GM12878 (cell line): ENCODE results near the gene RAB35. TPM values are rescaled to one million over a fixed set of nuclear protein-coding genes. Genes with fewer than 3 reads are reported as not detected.

Experiments
- ATAC-seq: fragments of 200-7000 bp; cut with Tn5 transposase; 3 replicates; pipeline ENCODE4 v1.9.1; 2020; ENCODE audit warnings: mild to moderate bottlenecking, moderate library complexity
- BruUV-seq: library from RNA; stranded (reverse); fragments of 400-500 nt; replicated peaks from 2 replicates; lab custom pipeline; 2021; lab: Mats Ljungman, UMichigan
- CTCF ChIA-PET: fragments of 300-600 bp; sonication (Branson Sonifier 250); formaldehyde crosslinking; extraction: SDS; loops from one replicate; lab custom pipeline; 2021; ENCODE audit warnings: inconsistent platforms; lab: Yijun Ruan, JAX
- POLR2A ChIA-PET: fragments of 350-600 bp; formaldehyde crosslinking; extraction: SDS; loops from one replicate; lab custom pipeline; 2021; ENCODE audit warnings: inconsistent platforms; lab: Charles Lee
- RAD21 ChIA-PET: fragments of 300-600 bp; sonication (Branson Sonifier 250); formaldehyde crosslinking; loops from one replicate; lab custom pipeline; 2023; ENCODE audit warnings: antibody characterized with exemption; ENCODE audit not compliant: unreplicated experiment; lab: Charles Lee
- SMC1A ChIA-PET: fragments of 300-600 bp; sonication (Branson Sonifier 250); formaldehyde crosslinking; loops from one replicate; lab custom pipeline; 2023; ENCODE audit not compliant: unreplicated experiment, uncharacterized antibody; lab: Charles Lee
- DNase-seq: peaks from one replicate; pipeline ENCODE4 v3.0.0-alpha.2; 2011; ENCODE audit warnings: low read depth, low spot score
- FAIRE-seq: peaks from 3 replicates; lab custom pipeline; 2011; peaks lifted over from hg19 to GRCh38; lab: Jason Lieb, UNC
- H2AFZ ChIP-seq: 2 replicates; pipeline ENCODE4 v1.6.0; 2011; ENCODE audit warnings: low read depth, low read length, control low read depth; ENCODE audit not compliant: control insufficient read depth
- H3K27ac ChIP-seq: 2 replicates; pipeline ENCODE4 v1.5.1; 2011; ENCODE audit warnings: control low read depth; ENCODE audit not compliant: control insufficient read depth, insufficient read depth
- H3K27me3 ChIP-seq, 2 experiments: replicated peaks in 1 of 2; 2 replicates each; pipeline versions ENCODE4 v1.6.0 to v1.6.1; 2011; ENCODE audit warnings: low read length in 1 of 2; ENCODE audit not compliant: control insufficient read depth in 2 of 2, insufficient read depth in 2 of 2
- H3K36me3 ChIP-seq, 2 experiments: 2 replicates each; pipeline ENCODE4 v1.5.1; 2011; ENCODE audit warnings: low read length in 1 of 2; ENCODE audit not compliant: control insufficient read depth in 2 of 2, insufficient read depth in 2 of 2
- H3K4me1 ChIP-seq: 2 replicates; pipeline ENCODE4 v1.6.1; 2011; ENCODE audit warnings: mild to moderate bottlenecking, low read length, moderate library complexity, mixed read lengths; ENCODE audit not compliant: control insufficient read depth, insufficient read depth
- H3K4me2 ChIP-seq: 2 replicates; pipeline ENCODE4 v1.6.0; 2011; ENCODE audit warnings: control low read depth; ENCODE audit not compliant: control insufficient read depth, insufficient read depth
- H3K4me3 ChIP-seq: fragments of 200-600 bp; sonication (generic); 2 replicates; pipeline ENCODE4 v1.5.1; 2016
- H3K79me2 ChIP-seq: 2 replicates; pipeline ENCODE4 v1.6.0; 2011; ENCODE audit warnings: low read length; ENCODE audit not compliant: control insufficient read depth, insufficient read depth
- H3K9ac ChIP-seq: 2 replicates; pipeline ENCODE4 v1.8.0; 2011; ENCODE audit warnings: low read length, control low read depth, mixed read lengths; ENCODE audit not compliant: control insufficient read depth, insufficient read depth
- H3K9me3 ChIP-seq: replicated peaks from 3 replicates; pipeline ENCODE4 v1.5.1; 2011; ENCODE audit warnings: mild to moderate bottlenecking, low read length; ENCODE audit not compliant: control insufficient read depth, insufficient read depth
- H4K20me1 ChIP-seq: 2 replicates; pipeline ENCODE4 v1.6.0; 2011; ENCODE audit not compliant: control insufficient read depth, insufficient read depth
- ATF7 ChIP-seq: fragments of 450-650 bp; IDR thresholded peaks from 2 replicates; pipeline ENCODE4 v1.6.1; 2016; ENCODE audit warnings: low read depth, mild to moderate bottlenecking
- IRF3 ChIP-seq: fragments of 450-650 bp; IDR thresholded peaks from 2 replicates; pipeline ENCODE4 v1.6.1; 2014; ENCODE audit warnings: mild to moderate bottlenecking
- POLR2A ChIP-seq: IDR thresholded peaks from 2 replicates; pipeline ENCODE4 v1.6.1; 2011; ENCODE audit warnings: low read depth, mild to moderate bottlenecking, low read length
- SMAD1 ChIP-seq: fragments of 450-650 bp; IDR thresholded peaks from 2 replicates; pipeline ENCODE4 v1.6.1; 2018; ENCODE audit warnings: mild to moderate bottlenecking, low read depth; ENCODE audit not compliant: partially characterized antibody
- TBL1XR1 ChIP-seq: IDR thresholded peaks from 2 replicates; pipeline ENCODE4 v1.6.1; 2012; ENCODE audit warnings: low read depth, low read length, improper control_type of control experiment
- ZNF384 ChIP-seq: IDR thresholded peaks from 2 replicates; pipeline ENCODE4 v1.6.1; 2012; ENCODE audit warnings: low read depth, mild to moderate bottlenecking, low read length, improper control_type of control experiment, borderline replicate concordance
- WGBS: methylation state at CpG from one replicate; pipeline ENCODE4 v1.1.6; 2016; ENCODE audit warnings: low lambda C conversion rate; ENCODE audit not compliant: insufficient replicate concordance, insufficient coverage; ENCODE audit errors: missing lambda C conversion rate; 5-methylcytosine and 5-hydroxymethylcytosine counted together
- in situ Hi-C: fragments of 300-500 bp; cut with MboI; formaldehyde crosslinking; loops from 9 replicates; pipeline ENCODE4 v1.14.3; 2018; ENCODE audit warnings: mixed read lengths
- intact Hi-C: fragments of 100-400 bp; cut with micrococcal nuclease; formaldehyde crosslinking; loops from one replicate; pipeline ENCODE4 v1.14.2; 2022; ENCODE audit not compliant: unreplicated experiment
- polyA plus RNA-seq, 11 experiments: library from polyadenylated mRNA; depleted of rRNA in 4 of 11; unstranded in 6 of 11; stranded (reverse) in 5 of 11; fragments of >200 nt; fragmentation: Nextera tagmentation in 4 of 11; fragmentation: Illumina TruSeq in 1 of 11; extraction: Ambion mirVana in 4 of 11; extraction: Trizol in 1 of 11; gene quantifications; 1 replicate in 1 of 11; 2 replicates in 10 of 11; pipeline versions ENCODE4 v1.2.1 to v1.2.3, GENCODE V29; 2011 to 2016; ENCODE audit warnings: inconsistent platforms in 2 of 11, missing spikeins in 2 of 11, low read depth in 1 of 11
- total RNA-seq, 4 experiments: library from RNA; depleted of rRNA in 3 of 4; stranded (reverse); fragments of >200 nt in 3 of 4; fragmentation: Illumina TruSeq in 1 of 4; extraction: Trizol in 1 of 4; gene quantifications; 2 replicates each; pipeline versions ENCODE4 v1.2.1 to v1.2.3, GENCODE V29; 2013 to 2021
- TF ChIP-seq, protein P1 (sequence below): fragments of 450-650 bp; IDR thresholded peaks from 2 replicates; pipeline ENCODE4 v1.6.1; 2017; ENCODE audit warnings: borderline replicate concordance
- TF ChIP-seq, protein P2 (sequence below): fragments of 450-650 bp; formaldehyde crosslinking; IDR thresholded peaks from 2 replicates; pipeline ENCODE4 v1.4.0; 2022; ENCODE audit warnings: mild to moderate bottlenecking, moderate library complexity

Gene RAB35
- total and polyA plus RNA-seq, 10 of the 15 experiments (the other 5 are each of a cell fraction or from before 2014, with no cell fraction given), result 0.76 to 99.2 (median 43.8) TPM

DNA sequence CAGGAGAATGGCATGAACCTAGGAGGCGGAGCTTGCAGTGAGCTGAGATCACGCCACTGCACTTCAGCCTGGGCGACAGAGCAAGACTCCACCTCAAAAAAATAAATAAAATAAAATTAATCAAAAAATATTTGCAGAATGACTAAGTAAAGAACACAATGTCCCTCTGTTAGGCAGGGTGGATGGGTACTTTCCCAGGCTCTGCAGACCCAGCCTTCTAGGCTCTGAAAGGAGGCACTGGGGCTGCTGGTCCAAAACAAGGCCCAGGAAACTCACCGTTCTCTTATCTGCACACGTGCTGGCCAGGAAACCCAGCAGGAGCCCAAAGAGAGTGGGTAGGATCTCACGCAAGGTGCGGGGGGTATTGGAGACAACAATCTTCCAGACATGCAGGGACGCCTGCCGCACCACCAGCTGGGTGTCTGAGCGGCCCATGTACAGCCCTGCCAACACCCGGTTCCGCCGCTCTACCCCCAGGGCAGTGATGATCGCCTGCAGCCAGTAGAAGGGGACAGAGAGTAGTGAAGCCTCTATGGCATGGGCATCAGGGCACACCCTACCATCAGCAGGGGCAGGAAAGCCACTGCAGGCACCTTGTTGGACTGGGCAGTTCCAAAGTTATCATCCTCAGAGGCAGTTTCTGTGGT is 25.8 kb upstream of the RAB35 start:
- no peaks in the 10 kb centered on the region for H3K9me3 ChIP-seq
- no peak overlapping the region for H2AFZ ChIP-seq
- DNase-seq (no peak), ATAC-seq (no peak), FAIRE-seq (no peak)
- ChIA-PET RAD21 (no interaction called here), SMC1A (no interaction called here), POLR2A (no interaction called here), CTCF (no interaction called here)
- H3K9ac ChIP-seq, result no peak overlapping the region
- no peaks in the 10 kb centered on the region for H3K79me2 ChIP-seq
- BruUV-seq, result no TSS peak
- H3K36me3 ChIP-seq, result peaks cover 48 to 49% of the 10 kb centered on the region in 2 experiments
- no peak overlapping the region for H3K27ac ChIP-seq
- no peaks in the 10 kb centered on the region for H4K20me1 ChIP-seq
- H3K27me3 ChIP-seq, result no peaks in the 10 kb centered on the region
- WGBS, result 97% methylated on average over 14 of the region's 14 CpGs
- intact Hi-C loops (no loop called here), in situ Hi-C loops (no loop called here)
- H3K4me3 ChIP-seq, result no peak overlapping the region
- TF ChIP-seq POLR2A (0 out of 2 replicates have a peak, but pooled peaks have one; percentile 22), TBL1XR1 (no peak), ZNF384 (no peak), SMAD1 (no peak), ATF7 (no peak)
- TF ChIP-seq, protein P1, sequence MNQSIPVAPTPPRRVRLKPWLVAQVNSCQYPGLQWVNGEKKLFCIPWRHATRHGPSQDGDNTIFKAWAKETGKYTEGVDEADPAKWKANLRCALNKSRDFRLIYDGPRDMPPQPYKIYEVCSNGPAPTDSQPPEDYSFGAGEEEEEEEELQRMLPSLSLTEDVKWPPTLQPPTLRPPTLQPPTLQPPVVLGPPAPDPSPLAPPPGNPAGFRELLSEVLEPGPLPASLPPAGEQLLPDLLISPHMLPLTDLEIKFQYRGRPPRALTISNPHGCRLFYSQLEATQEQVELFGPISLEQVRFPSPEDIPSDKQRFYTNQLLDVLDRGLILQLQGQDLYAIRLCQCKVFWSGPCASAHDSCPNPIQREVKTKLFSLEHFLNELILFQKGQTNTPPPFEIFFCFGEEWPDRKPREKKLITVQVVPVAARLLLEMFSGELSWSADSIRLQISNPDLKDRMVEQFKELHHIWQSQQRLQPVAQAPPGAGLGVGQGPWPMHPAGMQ, result no peak
- H3K4me1 ChIP-seq, result no peaks in the 10 kb centered on the region
- H3K4me2 ChIP-seq, result no peak overlapping the region

- Histone ChIP-seq H3K36me3 (peaks cover 49 to 53% of the 10 kb centered on the region in 2 experiments), H2AFZ (no peak overlapping the region), H3K79me2 (no peaks in the 10 kb centered on the region), H3K4me3 (no peak overlapping the region), H4K20me1 (no peaks in the 10 kb centered on the region), H3K27ac (no peak overlapping the region), H3K4me2 (no peak overlapping the region), H3K4me1 (no peaks in the 10 kb centered on the region), H3K9me3 (no peaks in the 10 kb centered on the region), H3K9ac (no peak overlapping the region), H3K27me3 (no peaks in the 10 kb centered on the region)
- 98% methylated on average over 6 of the region's 6 CpGs for WGBS
- intact Hi-C loops, result no loop called here
- RAD21 ChIA-PET, result no interaction called here
- SMC1A ChIA-PET, result no interaction called here
- CTCF ChIA-PET, result no interaction called here
- in situ Hi-C loops, result no loop called here
- DNase-seq (no peak), FAIRE-seq (no peak), ATAC-seq (no peak)
- TF ChIP-seq IRF3 (no peak), ATF7 (no peak), POLR2A (0 out of 2 replicates have a peak, but pooled peaks have one; percentile 33)
- TF ChIP-seq, protein P1, result no peak
- TF ChIP-seq, protein P2, sequence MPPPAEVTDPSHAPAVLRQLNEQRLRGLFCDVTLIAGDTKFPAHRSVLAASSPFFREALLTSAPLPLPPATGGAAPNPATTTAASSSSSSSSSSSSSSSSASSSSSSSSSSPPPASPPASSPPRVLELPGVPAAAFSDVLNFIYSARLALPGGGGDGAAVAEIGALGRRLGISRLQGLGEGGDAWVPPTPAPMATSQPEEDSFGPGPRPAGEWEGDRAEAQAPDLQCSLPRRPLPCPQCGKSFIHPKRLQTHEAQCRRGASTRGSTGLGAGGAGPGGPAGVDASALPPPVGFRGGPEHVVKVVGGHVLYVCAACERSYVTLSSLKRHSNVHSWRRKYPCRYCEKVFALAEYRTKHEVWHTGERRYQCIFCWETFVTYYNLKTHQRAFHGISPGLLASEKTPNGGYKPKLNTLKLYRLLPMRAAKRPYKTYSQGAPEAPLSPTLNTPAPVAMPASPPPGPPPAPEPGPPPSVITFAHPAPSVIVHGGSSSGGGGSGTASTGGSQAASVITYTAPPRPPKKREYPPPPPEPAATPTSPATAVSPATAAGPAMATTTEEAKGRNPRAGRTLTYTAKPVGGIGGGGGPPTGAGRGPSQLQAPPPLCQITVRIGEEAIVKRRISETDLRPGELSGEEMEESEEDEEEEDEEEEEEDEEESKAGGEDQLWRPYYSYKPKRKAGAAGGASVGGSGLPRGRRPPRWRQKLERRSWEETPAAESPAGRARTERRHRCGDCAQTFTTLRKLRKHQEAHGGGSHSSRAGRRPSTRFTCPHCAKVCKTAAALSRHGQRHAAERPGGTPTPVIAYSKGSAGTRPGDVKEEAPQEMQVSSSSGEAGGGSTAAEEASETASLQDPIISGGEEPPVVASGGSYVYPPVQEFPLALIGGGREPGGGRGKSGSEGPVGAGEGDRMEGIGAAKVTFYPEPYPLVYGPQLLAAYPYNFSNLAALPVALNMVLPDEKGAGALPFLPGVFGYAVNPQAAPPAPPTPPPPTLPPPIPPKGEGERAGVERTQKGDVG (CRISPR knock-in tag), result no peak
- POLR2A ChIA-PET, result no interaction called here
- BruUV-seq, result TSS peak; percentile 38
Measured at GRCh38 chr12:120141336-120141735, 24.8 kb upstream of the RAB35 start.
